H1 (cell line): ENCODE results near the gene SOX13. TPM values are rescaled to one million over a fixed set of nuclear protein-coding genes. Genes with fewer than 3 reads are reported as not detected.

Experiments used
- BRCA1 ChIP-seq: IDR thresholded peaks from 2 replicates; pipeline ENCODE4 v1.6.1; 2012; ENCODE audit warnings: low read depth, low read length, improper control_type of control experiment
- CEBPB ChIP-seq: IDR thresholded peaks from 2 replicates; pipeline ENCODE4 v1.6.1; 2012; ENCODE audit warnings: low read depth, low read length
- CHD2 ChIP-seq: IDR thresholded peaks from 2 replicates; pipeline ENCODE4 v1.6.1; 2012; ENCODE audit warnings: low read length, improper control_type of control experiment
- CREB1 ChIP-seq: IDR thresholded peaks from 2 replicates; pipeline ENCODE4 v1.6.1; 2012; ENCODE audit warnings: inconsistent platforms
- EP300 ChIP-seq, 2 experiments: IDR thresholded peaks; 1 replicate in 1 of 2; 2 replicates in 1 of 2; pipeline ENCODE4 v1.6.1; 2011 to 2012; ENCODE audit warnings: low read depth in 2 of 2, low read length in 2 of 2, mild to moderate bottlenecking in 2 of 2, borderline replicate concordance in 1 of 2, inconsistent platforms in 1 of 2, moderate library complexity in 1 of 2
- HDAC2 ChIP-seq, 2 experiments: fragments of 300-600 bp in 1 of 2; sonication (generic) in 1 of 2; IDR thresholded peaks; 2 replicates each; pipeline ENCODE4 v1.6.1; 2011 to 2012; ENCODE audit warnings: low read depth in 2 of 2, low read length in 2 of 2, mild to moderate bottlenecking in 2 of 2, moderate library complexity in 2 of 2, borderline replicate concordance in 1 of 2, inconsistent platforms in 1 of 2
- MAX ChIP-seq: IDR thresholded peaks from 2 replicates; pipeline ENCODE4 v1.6.1; 2012; ENCODE audit warnings: inconsistent platforms
- NRF1 ChIP-seq: IDR thresholded peaks from 2 replicates; pipeline ENCODE4 v1.6.1; 2011; ENCODE audit warnings: mild to moderate bottlenecking, low read depth, low read length, improper control_type of control experiment
- POLR2AphosphoS5 ChIP-seq: IDR thresholded peaks from 2 replicates; pipeline ENCODE4 v1.6.1; 2011; ENCODE audit warnings: low read depth, low read length
- RBBP5 ChIP-seq: IDR thresholded peaks from 2 replicates; pipeline ENCODE4 v1.7.1; 2012; ENCODE audit warnings: low read depth, mild to moderate bottlenecking, inconsistent platforms, low read length, moderate library complexity, borderline replicate concordance
- RNF2 ChIP-seq: fragments of 200-900, 300-1000 bp; sonication (generic); IDR thresholded peaks from 2 replicates; pipeline ENCODE4 v1.7.1; 2016; ENCODE audit warnings: borderline replicate concordance, low read depth, mild to moderate bottlenecking, antibody characterized with exemption, low read length; ENCODE audit not compliant: poor library complexity, severe bottlenecking; ENCODE audit errors: missing control alignments
- SIX5 ChIP-seq: IDR thresholded peaks from 2 replicates; pipeline ENCODE4 v1.6.1; 2011; ENCODE audit warnings: mild to moderate bottlenecking, low read depth, low read length
- SP2 ChIP-seq: IDR thresholded peaks from 2 replicates; pipeline ENCODE4 v1.6.1; 2012; ENCODE audit warnings: mild to moderate bottlenecking, low read length, inconsistent platforms
- SRF ChIP-seq: IDR thresholded peaks from 2 replicates; pipeline ENCODE4 v1.6.1; 2011; ENCODE audit warnings: mild to moderate bottlenecking, low read depth, low read length, moderate library complexity
- SUZ12 ChIP-seq: fragments of 200-600 bp; sonication (generic); IDR thresholded peaks from 2 replicates; pipeline ENCODE4 v1.6.1; 2012; ENCODE audit warnings: mild to moderate bottlenecking, inconsistent platforms, low read length, moderate library complexity, mixed read lengths
- TAF1 ChIP-seq: IDR thresholded peaks from 2 replicates; pipeline ENCODE4 v1.6.1; 2011; ENCODE audit warnings: mild to moderate bottlenecking, low read depth, low read length
- YY1 ChIP-seq: IDR thresholded peaks from 2 replicates; pipeline ENCODE4 v1.6.1; 2011; ENCODE audit warnings: low read depth, mild to moderate bottlenecking, low read length
- ZNF274 ChIP-seq: IDR thresholded peaks from 2 replicates; pipeline ENCODE4 v1.7.0; 2012; ENCODE audit warnings: low read length, borderline replicate concordance; ENCODE audit errors: extremely low read depth
- polyA plus RNA-seq, 7 experiments: library from polyadenylated mRNA; depleted of rRNA in 3 of 7; stranded (reverse) in 5 of 7; unstranded in 2 of 7; fragments of >200 nt in 5 of 7; fragments of 200-250 nt in 2 of 7; gene quantifications; 1 replicate in 5 of 7; 2 replicates in 1 of 7; 4 replicates in 1 of 7; pipeline versions ENCODE4 v1.2.1 to v1.2.3, GENCODE V29; 2011 to 2013; ENCODE audit warnings: missing spikeins in 2 of 7, mixed read lengths in 2 of 7
- total RNA-seq: library from RNA; stranded (reverse); fragmentation: NEBNext Ultra II Directional; extraction: Animal tissue kit (Norgen Biotek cat#: 25700); gene quantifications from 2 replicates; pipeline ENCODE4 v1.2.1, GENCODE V29; 2021
- TF ChIP-seq, protein P1 (sequence below): IDR thresholded peaks from 2 replicates; pipeline ENCODE4 v1.6.1; 2011; ENCODE audit warnings: low read depth, mild to moderate bottlenecking, low read length; ENCODE audit not compliant: insufficient read depth

SOX13 gene
- total and polyA plus RNA-seq, 2 of the 8 experiments (the other 6 are each of a cell fraction or from before 2014, with no cell fraction given): 113 to 173 TPM

- TF ChIP-seq SUZ12 (no peak), TAF1 (no peak), NRF1 (no peak), EP300 (IDR thresholded peaks at IDR 0.05; ENCODE audit: borderline replicate concordance in 1 of 2, low read depth in 2 of 2, low read length in 2 of 2) (no peak), CREB1 (no peak; the same call in 1 of the 2 replicates), YY1 (no peak), SP2 (no peak), BRCA1 (no peak), CEBPB (no peak), SRF (no peak), HDAC2 (IDR thresholded peaks at IDR 0.05; ENCODE audit: borderline replicate concordance in 1 of 2, low read depth in 2 of 2, low read length in 2 of 2) (peak in 1 of 2 experiments; percentile 32; a peak in 1 of 4 replicates), POLR2AphosphoS5 (no peak), RBBP5 (no peak; the same call in 1 of the 2 replicates), ZNF274 (no peak), SIX5 (no peak), RNF2 (no peak), CHD2 (peak; percentile 71; the same call in 1 of the 2 replicates), MAX (no peak; the same call in 1 of the 2 replicates)
- TF ChIP-seq, protein P1, sequence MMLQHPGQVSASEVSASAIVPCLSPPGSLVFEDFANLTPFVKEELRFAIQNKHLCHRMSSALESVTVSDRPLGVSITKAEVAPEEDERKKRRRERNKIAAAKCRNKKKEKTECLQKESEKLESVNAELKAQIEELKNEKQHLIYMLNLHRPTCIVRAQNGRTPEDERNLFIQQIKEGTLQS: no peak
Measured at GRCh38 chr1:204151552-204152309, 78.8 kb downstream of the SOX13 start, which contains the start of gene ETNK2 (continued).
